OCI-LY7 (cell line): ENCODE measurements around the gene DNAH7. TPM values are rescaled to one million over a fixed set of nuclear protein-coding genes. Genes with fewer than 3 reads are reported as not detected.

Experiments
- BruUV-seq: library from RNA; stranded (reverse); fragments of 400-500 nt; replicated peaks from 2 replicates; lab custom pipeline; 2021; lab: Mats Ljungman, UMichigan
- CTCF ChIA-PET: fragments of 300-600 bp; sonication (Branson Sonifier 250); formaldehyde crosslinking; loops from one replicate; lab custom pipeline; 2022; ENCODE audit warnings: antibody characterized with exemption; ENCODE audit not compliant: unreplicated experiment; lab: Charles Lee
- POLR2A ChIA-PET: fragments of 300-600 bp; sonication (Branson Sonifier 250); formaldehyde crosslinking; loops from one replicate; lab custom pipeline; 2022; ENCODE audit warnings: antibody characterized with exemption; lab: Charles Lee
- DNase-seq: peaks from one replicate; pipeline ENCODE4 v3.0.0-alpha.2; 2015; ENCODE audit warnings: low spot score
- H2AFZ ChIP-seq: fragments of 200-600 bp; sonication (generic), shearing (Covaris generic); 2 replicates; pipeline ENCODE4 v1.6.1; 2014; ENCODE audit warnings: mild to moderate bottlenecking, antibody characterized with exemption, low read length, moderate library complexity
- H3K27ac ChIP-seq: fragments of 200-600 bp; sonication (generic); 2 replicates; pipeline ENCODE4 v1.5.1; 2014; ENCODE audit warnings: mixed run types, low read depth, mild to moderate bottlenecking, moderate library complexity, low read length, inconsistent platforms; ENCODE audit not compliant: poor library complexity, severe bottlenecking
- H3K36me3 ChIP-seq: fragments of 200-600 bp; sonication (generic); 2 replicates; pipeline ENCODE4 v1.6.1; 2014; ENCODE audit warnings: mild to moderate bottlenecking, antibody characterized with exemption, low read length, moderate library complexity, mixed read lengths; ENCODE audit not compliant: insufficient read depth
- H3K4me1 ChIP-seq: fragments of 200-600 bp; sonication (generic); 2 replicates; pipeline ENCODE4 v1.5.1; 2014; ENCODE audit warnings: mild to moderate bottlenecking, low read length; ENCODE audit not compliant: insufficient read depth, poor library complexity, severe bottlenecking
- H3K4me2 ChIP-seq: fragments of 200-600 bp; sonication (generic); 2 replicates; pipeline ENCODE4 v1.6.1; 2014; ENCODE audit warnings: mild to moderate bottlenecking, low read length
- H3K4me3 ChIP-seq: fragments of 200-600 bp; sonication (generic); 2 replicates; pipeline ENCODE4 v1.5.1; 2014; ENCODE audit warnings: mild to moderate bottlenecking, low read depth, low read length; ENCODE audit not compliant: poor library complexity, severe bottlenecking
- H3K79me2 ChIP-seq: fragments of 200-600 bp; sonication (generic); 2 replicates; pipeline ENCODE4 v1.6.1; 2016; ENCODE audit warnings: low read depth, mild to moderate bottlenecking, low read length, moderate library complexity, mixed read lengths; ENCODE audit not compliant: insufficient read depth
- H3K9me2 ChIP-seq: fragments of 200-600 bp; sonication (generic); 2 replicates; pipeline ENCODE4 v1.6.1; 2016; ENCODE audit warnings: mild to moderate bottlenecking, low read length, mixed read lengths; ENCODE audit not compliant: insufficient read depth
- H3K9me3 ChIP-seq: fragments of 200-600 bp; sonication (generic); 2 replicates; pipeline ENCODE4 v1.6.1; 2014; ENCODE audit warnings: mild to moderate bottlenecking, mixed run types, low read length, mixed read lengths
- H4K20me1 ChIP-seq: fragments of 200-600 bp; sonication (generic); 2 replicates; pipeline ENCODE4 v1.6.1; 2014; ENCODE audit warnings: mild to moderate bottlenecking, antibody characterized with exemption, low read length, moderate library complexity, mixed read lengths; ENCODE audit not compliant: insufficient read depth
- CTCF ChIP-seq: fragments of 200-600 bp; sonication (generic); conservative IDR thresholded peaks from 2 replicates; pipeline ENCODE4 v1.5.1; 2014; ENCODE audit warnings: mild to moderate bottlenecking, antibody characterized with exemption, low read length, moderate library complexity, mixed read lengths
- EZH2phosphoT487 ChIP-seq: fragments of 200-600 bp; sonication (generic); IDR thresholded peaks from 2 replicates; pipeline ENCODE4 v1.6.1; 2018; ENCODE audit warnings: low read depth, borderline replicate concordance, mild to moderate bottlenecking, mixed run types, antibody characterized with exemption, low read length, moderate library complexity, mixed read lengths
- intact Hi-C: fragments of 100-400 bp; cut with micrococcal nuclease; formaldehyde crosslinking; loops from one replicate; pipeline ENCODE4 v1.10.0; 2022; ENCODE audit not compliant: unreplicated experiment
- total RNA-seq, 2 experiments: library from RNA; depleted of rRNA in 1 of 2; stranded (reverse); fragments of >200 nt in 1 of 2; shearing (Covaris generic) in 1 of 2; gene quantifications; 2 replicates each; pipeline ENCODE4 v1.2.3, GENCODE V29; 2014 to 2022

Gene DNAH7
- total RNA-seq, 2 experiments from 2014 or later = not detected

GRCh38 chr2:195732574-195732973 lies 336.1 kb downstream of the DNAH7 start:
- H2AFZ ChIP-seq = no peak overlapping the region
- no peaks in the 10 kb centered on the region for H3K4me1 ChIP-seq
- H4K20me1 ChIP-seq = no peaks in the 10 kb centered on the region
- POLR2A ChIA-PET = interaction anchor here (0.7 to 0.8 kb wide), 2 partner anchors 27 to 263 kb away, joined by 3 to 4 read pairs; no protein-coding TSS in a partner anchor
- H3K79me2 ChIP-seq = no peaks in the 10 kb centered on the region
- no TSS peak for BruUV-seq
- no peaks in the 10 kb centered on the region for H3K9me2 ChIP-seq
- H3K4me2 ChIP-seq = no peak overlapping the region
- no peak overlapping the region for H3K4me3 ChIP-seq
- intact Hi-C loops = no loop called here
- TF ChIP-seq EZH2phosphoT487 = no peak
- TF ChIP-seq CTCF = no peak
- H3K36me3 ChIP-seq = no peaks in the 10 kb centered on the region
- DNase-seq = no peak
- no peak overlapping the region for H3K27ac ChIP-seq
- H3K9me3 ChIP-seq = no peaks in the 10 kb centered on the region
- CTCF ChIA-PET = no interaction called here

GRCh38 chr2:195730912-195731311 lies 337.7 kb downstream of the DNAH7 start:
- no peak overlapping the region for H3K4me3 ChIP-seq
- no peaks in the 10 kb centered on the region for H3K4me1 ChIP-seq
- no peaks in the 10 kb centered on the region for H3K36me3 ChIP-seq
- DNase-seq = no peak
- TF ChIP-seq CTCF = no peak
- TF ChIP-seq EZH2phosphoT487 = no peak
- no peak overlapping the region for H2AFZ ChIP-seq
- H3K27ac ChIP-seq = no peak overlapping the region
- no peak overlapping the region for H3K4me2 ChIP-seq
- H3K79me2 ChIP-seq = no peaks in the 10 kb centered on the region
- no TSS peak for BruUV-seq
- H4K20me1 ChIP-seq = no peaks in the 10 kb centered on the region
- no peaks in the 10 kb centered on the region for H3K9me3 ChIP-seq
- CTCF ChIA-PET = no interaction called here
- H3K9me2 ChIP-seq = no peaks in the 10 kb centered on the region
- intact Hi-C loops = no loop called here
- POLR2A ChIA-PET = interaction anchor here (0.7 to 1.0 kb wide), 3 partner anchors 19 to 79 kb away, joined by 3 to 4 read pairs (median 3); no protein-coding TSS in a partner anchor

- H2AFZ ChIP-seq = no peak overlapping the region
- no TSS peak for BruUV-seq
- ChIA-PET CTCF (no interaction called here), POLR2A (interaction anchor here (0.7 to 1.2 kb wide), 3 partner anchors 12 to 258 kb away, joined by 3 to 9 read pairs (median 4); no protein-coding TSS in a partner anchor)
- DNase-seq = no peak
- no peaks in the 10 kb centered on the region for H3K4me1 ChIP-seq
- no peaks in the 10 kb centered on the region for H3K9me2 ChIP-seq
- H3K9me3 ChIP-seq = no peaks in the 10 kb centered on the region
- no peak overlapping the region for H3K4me2 ChIP-seq
- 0 out of 2 replicates have a peak, but pooled peaks cover 5% of the 10 kb centered on the region for H3K36me3 ChIP-seq
- H4K20me1 ChIP-seq = no peaks in the 10 kb centered on the region
- H3K4me3 ChIP-seq = no peak overlapping the region
- intact Hi-C loops = no loop called here
- H3K27ac ChIP-seq = no peak overlapping the region
- H3K79me2 ChIP-seq = no peaks in the 10 kb centered on the region
- TF ChIP-seq EZH2phosphoT487 = no peak
- TF ChIP-seq CTCF = no peak
These were observed 341.5 kb downstream of the DNAH7 start for GRCh38 chr2:195727106-195727505.
